Measurements from ENCODE around the gene TSPAN31. TPM values are rescaled to one million over a fixed set of nuclear protein-coding genes. Genes with fewer than 3 reads are reported as not detected.

The TSPAN31 gene, protein sequence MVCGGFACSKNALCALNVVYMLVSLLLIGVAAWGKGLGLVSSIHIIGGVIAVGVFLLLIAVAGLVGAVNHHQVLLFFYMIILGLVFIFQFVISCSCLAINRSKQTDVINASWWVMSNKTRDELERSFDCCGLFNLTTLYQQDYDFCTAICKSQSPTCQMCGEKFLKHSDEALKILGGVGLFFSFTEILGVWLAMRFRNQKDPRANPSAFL
- total RNA-seq (2022; extraction: Qiagen RNA extraction), result 15.6 to 23.5 TPM (median 17.6 TPM) in 5 replicates

GRCh38 chr12:57744777-57745484 lies at the start of gene TSPAN31:
Gene TSPAN31 (plus strand): TSS chr12:57745039. CDS start chr12:57745155, 116 bp downstream.

GRCh38 chr12:57738661-57739237 lies 6.1 kb upstream of the TSPAN31 start, which contains the start of gene AGAP2:
Gene AGAP2 (minus strand): TSS chr12:57738742. CDS start chr12:57738246, 496 bp downstream.

DNA sequence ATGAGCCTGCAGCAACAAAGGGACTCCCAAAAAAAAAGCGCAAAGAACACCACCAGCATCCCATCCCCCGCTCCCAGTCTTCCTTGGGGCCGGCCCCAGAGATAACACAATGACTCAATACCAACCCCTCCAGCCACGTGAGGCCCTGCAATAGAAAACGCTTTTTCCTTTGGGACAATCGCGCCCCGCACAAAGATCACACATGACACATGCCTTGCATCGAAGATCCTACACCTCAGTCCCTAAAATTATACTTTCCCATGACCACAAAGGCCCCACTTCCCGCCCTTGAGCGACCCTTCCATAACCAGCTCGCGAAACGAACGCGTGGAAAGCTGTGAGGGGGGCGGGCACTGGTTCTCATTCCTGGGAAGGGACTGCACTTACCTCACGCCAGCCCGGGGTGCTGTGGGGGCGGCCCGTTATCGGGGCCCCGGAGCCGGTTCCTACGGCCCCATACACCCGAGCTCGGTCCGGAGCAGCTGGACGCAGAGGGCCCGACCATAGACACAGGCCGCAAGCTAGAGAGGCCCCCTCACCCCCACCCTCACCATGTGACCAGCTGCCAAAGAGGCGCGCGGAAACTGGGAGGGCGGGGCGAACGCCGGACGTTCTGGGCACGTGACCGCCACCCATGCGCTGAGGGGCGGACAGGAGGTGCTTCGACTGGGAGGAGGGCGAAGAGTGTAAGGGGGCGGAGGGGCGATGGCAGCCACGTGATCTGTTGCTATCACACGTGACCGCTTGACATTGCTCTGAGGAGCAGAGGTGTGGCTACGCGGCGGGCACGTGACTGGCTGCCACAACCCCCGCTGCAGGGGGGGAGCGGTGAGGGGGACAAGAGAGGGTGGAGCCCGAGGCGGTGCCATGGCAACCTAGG lies 7.2 kb downstream of the TSPAN31 start, which contains the start of gene CDK4:
Gene CDK4 (minus strand): TSS at position 523 of the 880 bp plus-strand sequence. CDS start 593 bp downstream, outside the sequence.

GRCh38 chr12:57754411-57755193 lies 9.8 kb downstream of the TSPAN31 start, which contains the start of gene MARCHF9:
Gene MARCHF9 (plus strand): TSS chr12:57755103. CDS start chr12:57755529, 426 bp downstream.

GRCh38 chr12:57766464-57767304 lies 21.8 kb downstream of the TSPAN31 start, which contains the start of gene CYP27B1:
Gene CYP27B1 (minus strand): TSS chr12:57767078. CDS start chr12:57767041, 37 bp downstream.

DNA sequence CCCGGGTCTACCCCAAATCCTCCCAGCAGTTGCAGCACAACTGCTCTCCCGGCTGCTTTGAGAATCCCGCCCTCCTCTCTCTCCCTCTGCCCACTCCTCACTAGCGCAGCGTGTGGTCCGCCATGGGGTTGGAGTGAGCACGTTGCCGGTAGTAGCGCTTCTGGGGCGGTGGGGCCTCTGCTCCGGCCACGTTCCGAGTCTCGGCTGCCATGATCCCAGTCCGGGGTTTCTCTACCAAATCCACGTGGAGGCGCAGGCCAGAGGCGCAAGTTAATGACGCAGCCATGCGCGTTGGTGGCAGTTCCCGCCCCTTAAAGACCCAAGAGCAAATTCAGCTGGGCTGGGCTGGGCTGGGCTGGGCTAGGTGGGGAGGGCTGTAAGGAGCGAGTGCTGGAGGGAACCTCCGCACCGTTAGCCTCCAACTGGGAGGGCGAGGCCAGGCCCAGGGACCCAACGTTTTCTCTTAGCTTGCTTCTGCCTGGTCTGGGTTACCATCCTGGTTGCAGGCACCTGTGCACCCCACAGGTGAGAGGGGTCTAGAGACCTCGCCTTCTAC lies 27.1 kb downstream of the TSPAN31 start, which contains the start of gene METTL1:
Gene METTL1 (minus strand): TSS at position 233 of the 556 bp plus-strand sequence. CDS start 22 bp downstream, at position 211.

DNA sequence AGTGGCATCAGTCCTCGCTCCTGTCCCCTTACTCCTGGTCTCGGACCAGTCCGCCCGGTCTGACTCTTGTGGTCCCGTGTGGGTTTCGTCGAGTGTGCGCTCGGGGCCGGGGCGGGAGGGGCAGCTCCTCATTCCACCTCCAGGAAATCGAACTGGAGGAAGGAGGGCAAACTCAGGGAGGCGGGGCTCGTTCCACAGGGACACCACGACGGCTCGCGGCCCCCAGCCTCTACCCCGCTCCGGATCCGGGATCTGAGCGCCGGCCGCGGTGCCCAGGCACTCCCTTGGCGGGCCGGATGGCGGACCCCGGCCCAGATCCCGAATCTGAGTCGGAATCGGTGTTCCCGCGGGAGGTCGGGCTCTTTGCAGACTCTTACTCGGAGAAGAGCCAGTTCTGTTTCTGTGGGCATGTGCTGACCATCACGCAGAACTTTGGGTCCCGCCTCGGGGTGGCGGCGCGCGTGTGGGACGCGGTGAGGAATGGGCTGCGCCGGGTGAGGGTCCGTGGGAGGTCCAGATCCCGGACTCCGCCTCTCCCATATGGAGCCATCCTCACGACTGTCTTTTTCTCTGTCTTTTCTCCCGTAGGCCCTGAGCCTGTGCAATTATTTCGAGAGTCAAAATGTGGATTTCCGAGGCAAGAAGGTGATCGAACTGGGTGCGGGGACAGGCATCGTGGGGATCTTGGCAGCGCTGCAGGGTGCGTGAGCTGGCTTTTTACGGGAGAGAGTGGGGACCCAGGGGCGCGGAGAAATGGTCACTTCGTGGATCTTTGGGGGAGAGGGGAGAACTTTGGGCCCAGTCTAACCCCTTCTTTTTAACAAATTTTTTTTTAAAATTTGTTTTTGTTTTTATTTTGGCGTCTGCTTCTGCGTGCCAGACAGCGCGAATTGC lies 27.8 kb downstream of the TSPAN31 start, which contains the start of gene EEF1AKMT3:
Gene EEF1AKMT3 (plus strand): TSS at position 186 of the 894 bp plus-strand sequence. CDS start 111 bp downstream, at position 297.

DNA sequence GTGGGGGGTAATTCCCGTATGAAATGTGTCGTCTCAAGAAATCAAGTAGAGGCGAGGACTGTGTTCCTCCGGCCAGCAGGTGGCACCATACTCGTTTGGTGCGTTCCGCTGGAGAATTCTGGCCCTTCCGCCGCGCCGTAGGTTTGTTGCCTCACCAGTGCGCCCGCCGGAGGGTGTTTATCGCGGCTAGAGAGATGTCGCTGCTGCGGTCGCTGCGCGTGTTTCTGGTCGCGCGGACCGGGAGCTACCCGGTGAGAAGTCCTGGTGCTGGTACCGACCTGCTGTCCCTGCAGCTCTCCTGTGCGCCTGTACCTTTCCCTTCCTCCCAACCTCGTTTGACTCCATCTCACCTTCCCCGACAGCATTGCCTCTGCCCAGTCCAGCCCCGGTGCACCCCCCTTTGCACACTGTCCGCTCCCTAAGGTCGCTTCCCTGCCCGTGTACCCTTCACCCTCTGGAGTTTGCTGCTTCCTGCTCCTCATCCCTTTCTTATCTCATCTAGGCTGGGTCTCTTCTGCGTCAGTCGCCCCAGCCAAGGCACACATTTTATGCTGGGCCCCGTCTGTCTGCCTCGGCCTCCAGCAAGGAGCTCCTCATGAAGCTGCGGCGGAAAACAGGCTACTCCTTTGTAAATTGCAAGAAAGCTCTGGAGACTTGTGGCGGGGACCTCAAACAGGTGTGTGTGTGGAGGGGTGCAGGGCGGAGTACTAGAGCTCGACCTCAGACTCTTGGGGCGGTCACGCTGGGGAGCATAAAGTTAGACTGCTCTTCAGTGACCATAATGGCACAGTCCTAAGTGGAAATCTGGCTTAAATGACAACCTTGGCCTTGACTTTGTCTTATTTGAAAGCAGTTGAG lies 38.0 kb downstream of the TSPAN31 start, which contains the start of gene TSFM:
Gene TSFM (plus strand): TSS at position 180 of the 858 bp plus-strand sequence. CDS start 15 bp downstream, at position 195.

Other genes starting within 250 kb of the TSPAN31 start
- gene DDIT3, start 224.5 kb upstream of the TSPAN31 start, total RNA-seq (2022; extraction: Qiagen RNA extraction), result 23.0 to 31.1 TPM (median 26.3 TPM) in 5 replicates
- gene MBD6, start 222.2 kb upstream of the TSPAN31 start, total RNA-seq (2022; extraction: Qiagen RNA extraction), result 20.1 to 28.9 TPM (median 27.2 TPM) in 5 replicates
- 115 to 190 TPM (median 121 TPM) in 5 replicates for gene DCTN2, start 197.8 kb upstream of the TSPAN31 start, total RNA-seq (2022; extraction: Qiagen RNA extraction)
- gene KIF5A, start 195.0 kb upstream of the TSPAN31 start, total RNA-seq (2022; extraction: Qiagen RNA extraction), result 0.17 to 0.23 TPM (median 0.18 TPM) in 5 replicates
- gene PIP4K2C, start 153.8 kb upstream of the TSPAN31 start, total RNA-seq (2022; extraction: Qiagen RNA extraction), result 38.4 to 53.3 TPM (median 39.1 TPM) in 5 replicates
- 16.2 to 18.9 TPM (median 18.6 TPM) in 5 replicates for gene DTX3, start 140.2 kb upstream of the TSPAN31 start, total RNA-seq (2022; extraction: Qiagen RNA extraction)
- 4.2 to 6.7 TPM (median 5.7 TPM) in 5 replicates for gene ARHGEF25, start 133.6 kb upstream of the TSPAN31 start, total RNA-seq (2022; extraction: Qiagen RNA extraction)
- gene B4GALNT1, start 111.8 kb upstream of the TSPAN31 start, total RNA-seq (2022; extraction: Qiagen RNA extraction), result 38.5 to 45.9 TPM (median 42.8 TPM) in 5 replicates
- gene OS9, start 50.9 kb upstream of the TSPAN31 start, total RNA-seq (2022; extraction: Qiagen RNA extraction), result 110 to 134 TPM (median 114 TPM) in 5 replicates
- 0.09 to 0.23 TPM (median 0.12 TPM) in 5 replicates for gene AGAP2, start 6.3 kb upstream of the TSPAN31 start, total RNA-seq (2022; extraction: Qiagen RNA extraction)
- 235 to 292 TPM (median 248 TPM) in 5 replicates for gene CDK4, start 7.3 kb downstream of the TSPAN31 start, total RNA-seq (2022; extraction: Qiagen RNA extraction)
- 6.4 to 8.5 TPM (median 8.3 TPM) in 5 replicates for gene MARCHF9, start 10.1 kb downstream of the TSPAN31 start, total RNA-seq (2022; extraction: Qiagen RNA extraction)
- 2.0 to 3.3 TPM (median 2.2 TPM) in 5 replicates for gene CYP27B1, start 22.0 kb downstream of the TSPAN31 start, total RNA-seq (2022; extraction: Qiagen RNA extraction)
- 45.7 to 51.1 TPM (median 49.3 TPM) in 5 replicates for gene METTL1, start 27.1 kb downstream of the TSPAN31 start, total RNA-seq (2022; extraction: Qiagen RNA extraction)
- 4.0 to 6.5 TPM (median 5.0 TPM) in 5 replicates for gene EEF1AKMT3, start 27.6 kb downstream of the TSPAN31 start, total RNA-seq (2022; extraction: Qiagen RNA extraction)
- gene TSFM, start 37.7 kb downstream of the TSPAN31 start, total RNA-seq (2022; extraction: Qiagen RNA extraction), result 63.4 to 77.1 TPM (median 70.8 TPM) in 5 replicates
- 0.21 to 1.0 TPM (median 0.44 TPM) in 5 replicates for gene AVIL, start 73.7 kb downstream of the TSPAN31 start, total RNA-seq (2022; extraction: Qiagen RNA extraction)
- 41.9 to 54.2 TPM (median 48.0 TPM) in 5 replicates for gene CTDSP2, start 101.7 kb downstream of the TSPAN31 start, total RNA-seq (2022; extraction: Qiagen RNA extraction)
- gene ATP23, start 196.5 kb downstream of the TSPAN31 start, total RNA-seq (2022; extraction: Qiagen RNA extraction), result 5.1 to 5.4 TPM (median 5.3 TPM) in 5 replicates

Data from A549 treated with Hydrocortisone at 1 μM for 4 hours (cell line).